Trophoblast cell (in vitro differentiated cells and primary cell): ENCODE measurements around the gene MDK.

ENCODE experiments used
- DNase-seq, 2 donors: peaks; one replicate each; pipeline ENCODE4 v3.0.0-alpha.2; 2016
- H2AFZ ChIP-seq: 2 replicates; pipeline ENCODE4 v1.6.1; 2013; ENCODE audit warnings: low read length, moderate library complexity, mild to moderate bottlenecking; ENCODE audit not compliant: insufficient read depth, poor library complexity
- H2AK5ac ChIP-seq: 2 replicates; pipeline ENCODE4 v1.6.1; 2013; ENCODE audit warnings: mild to moderate bottlenecking, low read length
- H2BK120ac ChIP-seq: 2 replicates; pipeline ENCODE4 v1.6.1; 2013; ENCODE audit warnings: low read length, mild to moderate bottlenecking, moderate library complexity; ENCODE audit not compliant: insufficient read depth, poor library complexity
- H2BK12ac ChIP-seq: 2 replicates; pipeline ENCODE4 v1.6.1; 2013; ENCODE audit warnings: mild to moderate bottlenecking, low read length, moderate library complexity
- H2BK5ac ChIP-seq: 2 replicates; pipeline ENCODE4 v1.6.1; 2013; ENCODE audit warnings: low read length, low read depth, moderate library complexity, mild to moderate bottlenecking; ENCODE audit not compliant: poor library complexity
- H3K14ac ChIP-seq: 2 replicates; pipeline ENCODE4 v1.6.1; 2013; ENCODE audit warnings: mild to moderate bottlenecking, low read length
- H3K18ac ChIP-seq: 2 replicates; pipeline ENCODE4 v1.6.1; 2013; ENCODE audit warnings: mild to moderate bottlenecking, low read length
- H3K23ac ChIP-seq: 2 replicates; pipeline ENCODE4 v1.6.1; 2013; ENCODE audit warnings: low read length
- H3K27ac ChIP-seq: 2 replicates; pipeline ENCODE4 v1.5.1; 2013; ENCODE audit warnings: low read depth, mild to moderate bottlenecking, inconsistent platforms, low read length, moderate library complexity
- H3K27me3 ChIP-seq: 2 replicates; pipeline ENCODE4 v1.6.1; 2013; ENCODE audit warnings: inconsistent platforms, mild to moderate bottlenecking, low read length, moderate library complexity; ENCODE audit not compliant: insufficient read depth
- H3K36me3 ChIP-seq, 2 experiments: 1 replicate in 1 of 2; 2 replicates in 1 of 2; pipeline ENCODE4 v1.6.1; 2013; ENCODE audit warnings: low read length in 2 of 2, mild to moderate bottlenecking in 2 of 2, moderate library complexity in 1 of 2; ENCODE audit not compliant: insufficient read depth in 2 of 2, control insufficient read depth in 1 of 2
- H3K4ac ChIP-seq: 2 replicates; pipeline ENCODE4 v1.6.1; 2013; ENCODE audit warnings: low read depth, mild to moderate bottlenecking, low read length, moderate library complexity
- H3K4me1 ChIP-seq, 2 experiments: 1 replicate in 1 of 2; 2 replicates in 1 of 2; pipeline ENCODE4 v1.6.1; 2013; ENCODE audit warnings: low read length in 2 of 2, mild to moderate bottlenecking in 2 of 2, moderate library complexity in 1 of 2; ENCODE audit not compliant: insufficient read depth in 2 of 2, control insufficient read depth in 1 of 2
- H3K4me2 ChIP-seq: 2 replicates; pipeline ENCODE4 v1.6.1; 2013; ENCODE audit warnings: inconsistent platforms, mild to moderate bottlenecking, low read length, moderate library complexity
- H3K4me3 ChIP-seq: 2 replicates; pipeline ENCODE4 v1.5.1; 2013; ENCODE audit warnings: mild to moderate bottlenecking, low read depth, low read length, inconsistent platforms
- H3K79me1 ChIP-seq: one replicate; pipeline ENCODE4 v1.6.1; 2013; ENCODE audit warnings: low read length
- H3K79me2 ChIP-seq: 2 replicates; pipeline ENCODE4 v1.6.1; 2013; ENCODE audit warnings: low read length, mild to moderate bottlenecking; ENCODE audit not compliant: control insufficient read depth, insufficient read depth, poor library complexity
- H3K9ac ChIP-seq: 2 replicates; pipeline ENCODE4 v1.6.1; 2013; ENCODE audit warnings: mild to moderate bottlenecking, low read length
- H3K9me3 ChIP-seq: 2 replicates; pipeline ENCODE4 v1.6.1; 2013; ENCODE audit warnings: low read depth, mild to moderate bottlenecking, control low read depth, inconsistent platforms, low read length; ENCODE audit not compliant: insufficient read depth
- H4K12ac ChIP-seq: 2 replicates; pipeline ENCODE4 v1.6.1; 2013; ENCODE audit warnings: low read depth, mild to moderate bottlenecking, low read length, moderate library complexity
- H4K8ac ChIP-seq: 2 replicates; pipeline ENCODE4 v1.6.1; 2013; ENCODE audit warnings: low read depth, mild to moderate bottlenecking, low read length, moderate library complexity
- H4K91ac ChIP-seq: one replicate; pipeline ENCODE4 v1.6.1; 2013; ENCODE audit warnings: low read depth, mild to moderate bottlenecking, low read length, moderate library complexity
- WGBS: extraction: QIAGEN DNeasy Blood & Tissue Kit; methylation state at CpG from one replicate; pipeline ENCODE4 v1.1.7; 2013; ENCODE audit warnings: missing lambda C conversion rate; ENCODE audit not compliant: insufficient read length, insufficient coverage; ENCODE audit errors: extremely low coverage; 5-methylcytosine and 5-hydroxymethylcytosine counted together

MDK gene

GRCh38 chr11:46413760-46414465 is 32.4 kb downstream of the MDK start:
- Histone ChIP-seq H3K9ac (no peak overlapping the region), H3K27me3 (no peaks in the 10 kb centered on the region), H3K18ac (no peak overlapping the region), H2BK120ac (no peak overlapping the region), H3K4me1 (no peaks in the 10 kb centered on the region), H3K4me3 (no peak overlapping the region), H2AK5ac (no peak overlapping the region), H3K27ac (no peak overlapping the region), H2BK12ac (no peak overlapping the region), H3K23ac (no peak overlapping the region), H4K12ac (no peak overlapping the region), H4K8ac (no peak overlapping the region), H3K79me1 (no peaks in the 10 kb centered on the region), H3K79me2 (no peaks in the 10 kb centered on the region), H3K4ac (no peak overlapping the region), H3K36me3 (peaks cover 26 to 39% of the 10 kb centered on the region in 2 experiments), H3K14ac (no peak overlapping the region), H4K91ac (no peak overlapping the region), H3K9me3 (no peaks in the 10 kb centered on the region), H3K4me2 (no peak overlapping the region), H2AFZ (no peak overlapping the region), H2BK5ac (no peak overlapping the region)
- no CpG with 5 or more reads among the region's 9 CpGs for WGBS
- no peak for DNase-seq

- H2BK12ac ChIP-seq = no peak overlapping the region
- H3K36me3 ChIP-seq = peaks cover 25 to 37% of the 10 kb centered on the region in 2 experiments
- WGBS = no CpG with 5 or more reads among the region's 5 CpGs
- no peaks in the 10 kb centered on the region for H3K9me3 ChIP-seq
- H4K12ac ChIP-seq = no peak overlapping the region
- no peaks in the 10 kb centered on the region for H3K27me3 ChIP-seq
- H3K18ac ChIP-seq = no peak overlapping the region
- no peaks in the 10 kb centered on the region for H3K79me1 ChIP-seq
- no peaks in the 10 kb centered on the region for H3K79me2 ChIP-seq
- no peak overlapping the region for H3K4ac ChIP-seq
- H3K4me2 ChIP-seq = no peak overlapping the region
- H3K23ac ChIP-seq = no peak overlapping the region
- no peak overlapping the region for H3K4me3 ChIP-seq
- no peak overlapping the region for H2AFZ ChIP-seq
- H3K9ac ChIP-seq = peak overlapping the region; percentile 16
- no peak overlapping the region for H2BK120ac ChIP-seq
- H2BK5ac ChIP-seq = no peak overlapping the region
- H3K14ac ChIP-seq = no peak overlapping the region
- H4K91ac ChIP-seq = no peak overlapping the region
- no peak overlapping the region for H2AK5ac ChIP-seq
- H3K4me1 ChIP-seq = no peaks in the 10 kb centered on the region
- no peak overlapping the region for H4K8ac ChIP-seq
- no peak for DNase-seq
- H3K27ac ChIP-seq = no peak overlapping the region
Observed at GRCh38 chr11:46414466-46414796, 33.0 kb downstream of the MDK start.

DNA sequence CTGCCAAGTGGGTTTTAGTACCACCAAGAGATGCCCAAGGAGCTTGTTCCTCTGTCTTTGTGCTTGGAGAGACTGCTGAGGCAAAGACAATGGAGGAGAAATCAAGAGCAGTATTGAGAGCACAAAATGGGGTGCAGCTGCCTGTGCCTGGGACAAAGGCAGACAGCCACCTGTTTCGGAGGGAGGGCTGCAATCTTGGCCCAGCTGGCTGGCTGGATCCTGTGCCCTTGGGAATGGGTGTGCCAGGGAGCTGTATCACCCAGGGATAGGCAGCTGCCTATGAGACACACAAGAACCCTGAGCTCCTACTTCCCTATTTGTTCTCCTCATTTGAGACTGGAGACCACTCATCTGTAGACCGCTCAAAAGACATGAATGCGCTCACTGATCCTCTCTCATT is 33.4 kb downstream of the MDK start:
- H4K8ac ChIP-seq = no peak overlapping the region
- H2AFZ ChIP-seq = no peak overlapping the region
- no peaks in the 10 kb centered on the region for H3K27me3 ChIP-seq
- no peak overlapping the region for H3K18ac ChIP-seq
- H2BK12ac ChIP-seq = no peak overlapping the region
- no peak overlapping the region for H3K4me3 ChIP-seq
- H4K91ac ChIP-seq = no peak overlapping the region
- H3K27ac ChIP-seq = no peak overlapping the region
- H3K14ac ChIP-seq = no peak overlapping the region
- H4K12ac ChIP-seq = no peak overlapping the region
- H3K4me2 ChIP-seq = no peak overlapping the region
- H2AK5ac ChIP-seq = no peak overlapping the region
- no peak overlapping the region for H3K23ac ChIP-seq
- DNase-seq = no peak
- no CpG with 5 or more reads among the region's 3 CpGs for WGBS
- no peak overlapping the region for H2BK120ac ChIP-seq
- no peaks in the 10 kb centered on the region for H3K4me1 ChIP-seq
- no peaks in the 10 kb centered on the region for H3K9me3 ChIP-seq
- H3K36me3 ChIP-seq = peaks cover 21 to 34% of the 10 kb centered on the region in 2 experiments
- H3K79me1 ChIP-seq = no peaks in the 10 kb centered on the region
- no peak overlapping the region for H2BK5ac ChIP-seq
- H3K9ac ChIP-seq = no peak overlapping the region
- no peaks in the 10 kb centered on the region for H3K79me2 ChIP-seq
- no peak overlapping the region for H3K4ac ChIP-seq

- no peaks in the 10 kb centered on the region for H3K9me3 ChIP-seq
- no peak overlapping the region for H4K91ac ChIP-seq
- no peak overlapping the region for H2AFZ ChIP-seq
- H3K23ac ChIP-seq = no peak overlapping the region
- H3K36me3 ChIP-seq = peaks cover 21 to 34% of the 10 kb centered on the region in 2 experiments
- no peak overlapping the region for H3K4me3 ChIP-seq
- H3K14ac ChIP-seq = no peak overlapping the region
- H3K79me1 ChIP-seq = no peaks in the 10 kb centered on the region
- WGBS = no CpG with 5 or more reads among the region's 7 CpGs
- H2AK5ac ChIP-seq = no peak overlapping the region
- no peak overlapping the region for H3K18ac ChIP-seq
- no peak overlapping the region for H3K27ac ChIP-seq
- no peak overlapping the region for H4K12ac ChIP-seq
- DNase-seq = no peak
- H3K4me1 ChIP-seq = no peaks in the 10 kb centered on the region
- no peak overlapping the region for H2BK5ac ChIP-seq
- H2BK120ac ChIP-seq = no peak overlapping the region
- no peak overlapping the region for H4K8ac ChIP-seq
- no peak overlapping the region for H3K9ac ChIP-seq
- H3K27me3 ChIP-seq = no peaks in the 10 kb centered on the region
- no peak overlapping the region for H3K4ac ChIP-seq
- no peak overlapping the region for H2BK12ac ChIP-seq
- H3K4me2 ChIP-seq = no peak overlapping the region
- no peaks in the 10 kb centered on the region for H3K79me2 ChIP-seq
Observed at GRCh38 chr11:46417711-46418110, 36.2 kb downstream of the MDK start.
